Stimulated activated CD4-positive, alpha-beta T cell treated with anti-CD3 and anti-CD28 coated beads, Interleukin-12 subunit alpha, Interleukin-12 subunit beta, amount 100 ng/mL, for 48 hours (primary cell): Measurements from ENCODE around the gene CTNNA1.
"Not testable (repeated sequence)": the region's sequence is repeated elsewhere in the genome, so short reads cannot be mapped to it uniquely, and the experiment has no call there.

Source experiments
- DNase-seq, 3 donors: peaks; one replicate each; pipeline ENCODE4 v3.0.0-alpha.2; 2020; ENCODE audit warnings: low read depth in 2 of 3, low spot score in 1 of 3

The CTNNA1 gene

GRCh38 chr5:138895918-138896317 lies 142.7 kb downstream of the CTNNA1 start:
- no peak for DNase-seq

GRCh38 chr5:138898299-138898698 lies 145.1 kb downstream of the CTNNA1 start:
- no peak for DNase-seq

GRCh38 chr5:138898742-138899141 lies 145.5 kb downstream of the CTNNA1 start:
- no peak for DNase-seq

- DNase-seq = peak in 1 of 3 donors; percentile 1
Measured at GRCh38 chr5:138900281-138900965, 147.2 kb downstream of the CTNNA1 start.

- DNase-seq = no peak
Measured at GRCh38 chr5:138901716-138902115, 148.5 kb downstream of the CTNNA1 start.

- no peak for DNase-seq
Measured at GRCh38 chr5:138903130-138903775, 150.0 kb downstream of the CTNNA1 start.

GRCh38 chr5:138905541-138905940 lies 152.3 kb downstream of the CTNNA1 start:
- DNase-seq = no peak

- DNase-seq = no peak
Measured at GRCh38 chr5:138909734-138910133, 156.5 kb downstream of the CTNNA1 start.

- no peak for DNase-seq
Measured at GRCh38 chr5:138910546-138911185, 157.4 kb downstream of the CTNNA1 start.

GRCh38 chr5:138911441-138911840 lies 158.2 kb downstream of the CTNNA1 start:
- no peak for DNase-seq

- DNase-seq = no peak
Measured at GRCh38 chr5:138912093-138912492, 158.9 kb downstream of the CTNNA1 start.

- no peak for DNase-seq
Measured at GRCh38 chr5:138913773-138914172, 160.5 kb downstream of the CTNNA1 start.

- DNase-seq = no peak
Measured at GRCh38 chr5:138914338-138914737, 161.1 kb downstream of the CTNNA1 start.

GRCh38 chr5:138918686-138919085 lies 165.5 kb downstream of the CTNNA1 start:
- DNase-seq = no peak

GRCh38 chr5:138920181-138920580 lies 167.0 kb downstream of the CTNNA1 start:
- DNase-seq = no peak

GRCh38 chr5:138921362-138921761 lies 168.1 kb downstream of the CTNNA1 start:
- DNase-seq = not testable (repeated sequence)

- DNase-seq = no peak
Measured at GRCh38 chr5:138922494-138922893, 169.3 kb downstream of the CTNNA1 start.

GRCh38 chr5:138925090-138925635 lies 171.9 kb downstream of the CTNNA1 start:
- no peak for DNase-seq

GRCh38 chr5:138926257-138926656 lies 173.0 kb downstream of the CTNNA1 start:
- DNase-seq = no peak

GRCh38 chr5:138926688-138927448 lies 173.6 kb downstream of the CTNNA1 start:
- DNase-seq = no peak

GRCh38 chr5:138927544-138927943 lies 174.3 kb downstream of the CTNNA1 start:
- DNase-seq = no peak
